T-helper 22 cell (primary cell): ENCODE measurements around the gene AK6.
A peak's percentile ranks its signal among the peaks of the same experiment; 100 is the strongest.
"Not testable (repeated sequence)": the region's sequence is repeated elsewhere in the genome, so short reads cannot be mapped to it uniquely, and the experiment has no call there.

ENCODE experiments used
- DNase-seq: peaks from one replicate; pipeline ENCODE4 v3.0.0-alpha.2; 2020; ENCODE audit warnings: low read depth

AK6 gene

DNA sequence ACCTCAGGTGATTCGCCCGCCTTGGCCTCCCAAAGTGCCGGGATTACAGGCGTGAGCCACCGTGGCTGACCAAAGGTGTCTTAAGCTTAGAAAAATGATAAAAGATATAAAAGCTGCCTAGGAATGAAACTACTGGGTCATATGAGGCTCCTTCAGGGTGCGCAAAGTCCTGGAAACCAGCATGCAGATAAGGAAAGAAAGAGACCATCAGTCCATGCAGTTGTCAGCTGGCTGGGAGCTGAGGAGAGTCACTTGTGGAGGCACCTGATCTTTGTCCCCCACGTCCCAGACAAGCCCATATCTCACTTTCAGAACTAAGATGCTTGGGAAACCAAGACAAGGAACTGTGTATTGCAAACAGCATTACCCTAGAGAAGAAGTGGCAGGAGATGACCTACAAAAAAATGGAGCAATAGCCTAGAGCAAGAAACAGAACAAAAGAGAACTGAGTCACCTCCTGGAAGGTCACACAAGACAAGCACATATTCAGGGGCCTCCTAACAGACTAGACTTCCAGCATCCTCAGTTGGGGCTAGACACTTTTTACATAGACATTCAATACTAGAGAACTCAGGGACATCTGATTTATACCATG lies 33.9 kb downstream of the AK6 start:
- DNase-seq, result no peak

DNA sequence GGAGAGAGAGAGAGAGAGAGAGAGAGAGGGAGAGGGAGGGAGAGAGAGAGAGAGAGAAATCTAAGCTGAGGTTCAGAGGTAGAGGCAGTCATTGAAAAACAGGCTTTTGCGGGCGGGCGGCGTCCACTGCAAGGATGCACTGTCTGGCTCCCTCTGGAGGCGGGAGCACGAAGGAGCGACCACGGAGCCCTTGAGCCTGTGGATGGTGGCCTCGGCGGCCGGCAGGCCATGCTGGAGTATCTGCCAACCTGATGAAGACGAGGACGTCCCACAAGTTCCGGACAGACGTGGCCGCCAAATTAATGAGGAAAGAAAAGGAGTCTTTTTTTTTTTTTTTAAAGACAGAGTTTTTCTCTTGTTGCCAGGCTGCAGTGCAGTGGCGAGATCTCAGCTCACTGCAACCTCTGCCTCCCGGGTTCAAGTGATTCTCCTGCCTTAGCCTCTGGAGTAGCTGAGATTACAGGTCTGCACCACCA lies 34.5 kb downstream of the AK6 start:
- DNase-seq, result peak; percentile 42

DNA sequence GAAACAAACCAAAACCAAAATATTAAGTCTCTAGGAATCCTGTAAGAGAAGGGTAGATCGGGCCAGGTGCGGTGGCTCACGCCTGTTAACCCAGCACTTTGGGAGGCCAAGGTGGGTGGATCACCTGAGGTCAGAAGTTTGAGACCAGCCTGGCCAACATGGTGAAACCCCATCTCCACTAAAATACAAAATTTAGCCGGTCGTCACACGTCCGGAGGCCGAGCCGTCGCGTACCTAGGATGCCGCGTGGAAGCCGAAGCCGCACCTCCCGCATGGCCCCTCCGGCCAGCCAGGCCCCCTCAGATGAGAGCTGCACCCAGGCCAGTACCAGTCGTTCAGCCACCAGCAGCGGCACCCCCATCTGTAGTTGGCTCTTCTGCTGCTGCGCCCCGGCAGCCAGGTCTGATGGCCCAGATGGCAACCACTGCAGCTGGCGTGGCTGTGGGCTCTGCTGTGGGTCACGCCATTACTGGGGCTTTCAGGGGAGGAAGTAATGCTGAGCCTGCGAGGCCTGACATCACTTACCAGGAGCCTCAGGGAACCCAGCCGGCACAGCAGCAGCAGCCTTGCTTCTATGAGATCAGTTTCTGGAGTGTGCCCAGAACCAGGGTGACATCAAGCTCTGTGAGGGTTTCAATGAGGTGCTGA lies 35.5 kb downstream of the AK6 start:
- DNase-seq, result not testable (repeated sequence)

DNA sequence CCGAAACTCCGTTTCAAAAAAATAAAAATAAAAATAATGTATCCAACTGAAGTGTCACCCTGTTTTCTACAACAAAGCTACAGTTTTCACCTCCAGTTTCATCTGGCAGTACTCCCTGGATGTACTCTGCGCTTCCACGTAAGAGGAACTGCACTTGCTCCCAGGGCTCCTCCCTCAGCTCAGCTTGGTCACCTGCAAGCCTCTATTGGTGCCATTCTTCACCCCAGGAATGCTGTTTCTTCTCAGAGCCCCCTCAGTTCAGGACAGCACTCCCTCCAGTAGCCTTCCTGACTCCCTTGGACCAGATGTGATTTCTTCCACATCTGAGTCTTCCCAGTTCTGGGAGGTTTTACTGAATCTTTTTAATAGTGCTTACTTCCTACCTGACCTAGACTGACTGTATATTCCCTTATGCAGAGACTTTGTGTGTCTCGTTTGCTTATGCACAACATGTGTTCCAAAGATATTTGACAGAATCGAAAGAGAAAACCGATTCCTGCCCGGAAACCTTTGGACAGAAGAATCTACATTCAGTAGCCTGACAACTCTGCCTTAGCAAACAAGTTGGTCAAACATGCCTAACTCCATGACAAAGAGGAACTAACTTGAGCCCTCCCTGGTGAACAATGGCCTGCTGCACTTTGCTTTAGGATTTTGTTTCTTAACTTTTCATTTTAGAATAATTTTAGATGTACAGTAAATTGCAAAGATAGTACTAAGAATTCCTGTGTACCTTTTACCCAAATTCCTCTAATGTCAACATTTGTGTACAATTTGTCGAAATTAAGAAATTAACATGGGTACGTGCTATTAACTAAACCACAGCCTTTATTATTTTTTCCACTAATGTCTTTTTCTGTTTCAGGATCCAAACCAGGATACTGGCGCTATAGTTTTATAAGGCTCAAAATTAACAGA lies 37.5 kb downstream of the AK6 start:
- no peak for DNase-seq

DNA sequence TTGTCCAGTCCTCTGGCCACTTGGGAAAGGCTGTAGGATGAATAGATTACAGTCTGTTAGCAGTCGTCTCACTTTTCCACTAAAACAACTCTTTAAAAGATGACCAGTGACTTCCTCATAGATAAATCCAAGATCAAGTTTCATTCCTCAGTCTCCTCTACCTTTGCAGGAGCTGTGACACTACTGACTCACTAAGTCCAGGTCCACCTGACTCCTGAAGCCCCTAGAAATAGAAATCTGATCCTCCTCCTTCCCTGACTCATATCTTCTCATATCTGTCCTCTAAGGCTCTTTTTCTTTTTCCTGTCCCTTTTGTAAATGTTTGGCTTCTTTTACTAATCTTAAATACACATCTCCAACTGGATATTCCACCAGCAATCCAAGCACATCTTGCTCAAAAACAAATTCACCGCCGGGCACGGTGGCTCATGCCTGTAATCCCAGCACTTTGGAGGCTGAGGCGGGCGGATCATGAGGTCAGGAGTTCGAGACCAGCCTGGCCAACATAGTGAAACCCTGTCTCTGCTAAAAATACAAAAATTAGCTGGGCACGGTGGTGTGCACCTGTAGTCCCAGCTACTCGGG lies 39.3 kb downstream of the AK6 start:
- DNase-seq, result no peak

DNA sequence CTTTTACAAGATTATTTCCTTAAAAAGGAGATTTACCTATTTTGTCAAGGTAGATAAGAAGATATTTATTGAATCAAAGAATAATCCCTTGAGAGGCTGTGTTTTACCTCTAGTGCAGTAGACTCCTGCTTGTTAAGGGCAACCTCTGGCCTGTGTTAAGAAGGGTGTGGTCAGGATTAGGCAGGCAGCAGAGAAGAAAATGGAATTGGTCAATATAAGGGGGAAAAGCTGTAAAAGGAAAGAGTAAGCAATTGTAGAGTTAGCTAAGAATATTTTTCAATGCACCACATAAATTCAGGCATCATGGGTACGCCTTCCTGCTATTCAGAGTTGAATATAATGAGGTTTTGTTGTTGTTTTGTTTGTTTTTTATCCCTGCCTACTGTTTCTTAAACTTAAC lies 43.0 kb downstream of the AK6 start:
- no peak for DNase-seq

DNA sequence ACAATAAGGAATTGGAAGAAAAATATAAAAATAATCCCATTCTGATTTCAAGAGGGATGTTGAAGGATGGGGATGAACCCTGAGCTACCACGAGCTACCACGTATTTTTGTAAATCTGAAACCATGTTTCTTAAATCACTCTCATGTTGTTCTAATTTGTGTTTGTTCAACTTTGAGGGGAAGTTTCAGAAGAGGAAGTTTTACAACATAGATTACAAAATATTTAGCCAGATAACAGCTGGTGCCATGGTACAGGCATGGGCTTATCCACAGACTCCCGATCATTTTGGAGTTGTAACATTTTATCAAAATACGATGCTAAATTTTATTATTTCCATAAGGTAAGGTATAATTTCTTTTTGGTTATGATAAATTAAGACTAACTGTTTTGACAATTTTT lies 51.9 kb downstream of the AK6 start:
- no peak for DNase-seq

DNA sequence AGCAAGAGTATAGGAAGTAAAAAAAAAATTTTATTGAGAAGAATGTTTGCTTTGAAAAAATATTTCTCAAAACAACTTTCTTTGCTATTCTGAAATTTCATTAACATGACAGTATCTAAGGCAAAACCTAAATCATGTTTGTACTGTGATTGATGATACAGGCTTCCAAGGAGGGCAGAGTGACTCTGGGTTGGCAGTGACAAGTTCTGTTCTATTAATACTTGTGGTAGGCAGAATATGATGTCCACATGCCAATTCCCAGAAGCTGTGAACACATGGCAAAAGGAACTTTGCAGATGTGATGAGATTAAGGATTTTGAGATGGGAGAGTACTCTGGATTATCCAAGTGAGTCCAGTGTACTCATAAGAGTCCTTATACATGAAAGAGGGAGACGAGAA lies 53.3 kb downstream of the AK6 start:
- DNase-seq, result no peak

DNA sequence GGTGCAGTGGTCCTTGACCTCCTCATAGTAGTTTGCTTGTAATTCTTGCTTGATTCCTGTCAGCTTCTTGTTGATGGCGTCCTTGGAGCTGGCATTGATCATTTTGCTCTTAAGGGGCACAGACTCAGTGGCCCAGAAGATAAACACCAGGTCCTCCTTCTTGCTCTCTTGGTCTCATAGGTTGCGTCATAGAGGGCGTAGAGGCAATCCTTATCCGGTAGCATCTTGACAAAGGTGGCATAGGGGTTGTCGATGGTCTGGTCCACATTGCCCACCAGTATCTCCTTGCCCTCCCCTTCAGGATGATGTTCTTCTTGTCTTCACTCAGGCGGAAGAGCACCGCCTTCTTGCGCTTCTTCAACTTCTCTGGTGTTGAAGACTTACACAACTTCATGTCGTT lies 55.9 kb downstream of the AK6 start:
- DNase-seq, result no peak

DNA sequence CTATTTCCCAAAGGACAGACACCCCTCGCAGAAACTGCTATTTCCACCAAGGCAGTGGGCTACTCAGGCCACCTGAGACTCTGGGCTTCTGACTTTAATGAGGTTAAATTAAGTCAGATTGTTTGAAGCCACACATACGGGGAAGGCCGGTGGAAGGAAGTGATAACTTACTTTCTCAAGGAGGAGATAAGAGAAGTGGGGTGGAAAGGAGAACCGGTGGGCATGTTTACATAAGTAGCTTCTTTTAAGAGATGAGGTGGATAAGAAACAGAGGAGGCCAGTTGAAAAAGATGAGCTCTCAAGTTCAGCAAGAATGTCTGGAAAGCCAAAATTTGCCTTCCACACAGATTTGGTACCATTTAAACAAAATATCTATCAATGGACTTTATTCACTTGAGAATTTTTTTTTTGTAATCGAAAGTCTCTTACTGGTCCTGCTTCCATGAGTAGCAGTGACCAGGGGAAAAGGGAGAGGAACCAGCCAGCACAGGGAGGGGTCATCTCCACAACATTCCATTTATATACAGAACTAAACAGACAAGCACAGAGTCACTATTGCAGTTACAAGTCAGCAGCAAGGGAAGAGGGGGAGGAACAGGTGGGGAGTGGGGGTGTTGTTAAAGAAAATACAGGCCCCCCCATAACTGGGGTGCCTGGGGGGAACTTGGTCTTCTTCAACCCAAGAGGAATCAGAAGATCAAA lies 56.7 kb downstream of the AK6 start:
- no peak for DNase-seq

DNA sequence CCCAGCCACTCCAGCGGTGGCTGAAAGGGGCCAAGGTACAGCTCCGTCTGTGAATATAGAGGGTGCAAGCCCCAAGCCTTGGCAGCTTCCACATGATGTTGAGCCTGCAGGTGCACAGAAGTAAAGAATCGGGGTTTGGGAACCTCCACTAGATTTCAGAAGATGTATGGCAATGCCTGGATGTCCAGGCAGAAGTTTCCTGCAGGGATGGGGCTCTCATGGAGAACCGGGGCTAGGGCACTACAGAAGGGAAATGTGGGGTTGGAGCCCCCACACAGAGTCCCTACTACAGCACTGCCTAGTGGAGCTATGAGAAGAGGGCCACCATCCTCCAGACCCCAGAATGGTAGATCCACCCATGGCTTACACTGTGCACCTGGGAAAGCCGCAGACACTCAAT lies 59.9 kb downstream of the AK6 start:
- no peak for DNase-seq

DNA sequence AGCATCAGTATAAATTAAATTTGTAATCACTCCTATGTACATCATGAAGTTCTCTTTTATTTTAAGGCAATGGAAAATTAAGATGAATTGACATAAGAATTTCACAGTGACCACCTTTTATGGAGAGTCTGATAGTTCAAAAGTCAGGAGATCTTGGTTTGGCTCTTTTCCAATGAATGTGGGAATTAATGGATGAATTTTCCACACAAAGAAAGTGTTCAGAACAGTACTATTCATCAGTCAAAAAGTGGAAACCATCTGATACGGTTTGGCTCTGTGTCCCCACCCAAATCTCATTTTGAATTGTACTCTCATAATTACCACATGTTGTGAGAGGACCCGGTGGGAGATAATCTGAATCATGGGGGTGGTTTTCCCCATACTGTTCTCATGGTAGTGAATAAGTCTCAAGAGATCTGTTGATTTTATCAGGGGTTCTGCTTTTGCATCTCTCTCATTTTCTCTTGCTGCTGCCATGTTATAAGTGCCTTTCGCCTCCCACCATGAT lies 61.2 kb downstream of the AK6 start:
- DNase-seq, result no peak

DNA sequence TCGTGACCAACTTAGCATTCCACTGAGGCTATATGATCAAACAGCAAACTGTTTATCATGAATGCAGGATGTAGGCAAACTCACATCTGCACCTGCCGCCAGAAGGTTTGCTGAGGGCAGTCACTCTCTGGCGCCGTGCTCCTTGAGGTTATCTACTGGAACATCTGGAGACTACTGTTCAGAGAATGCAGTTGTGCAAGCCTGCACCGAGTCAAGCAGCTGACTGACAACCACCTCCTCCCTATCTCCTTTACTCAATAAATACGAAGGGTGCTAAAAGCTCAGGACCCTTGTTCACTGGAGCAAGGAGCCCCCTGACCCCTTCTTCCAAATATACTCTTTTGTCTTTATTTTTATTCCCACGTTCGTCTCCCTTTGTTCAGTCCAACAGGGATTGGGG lies 63.8 kb downstream of the AK6 start:
- DNase-seq, result no peak
